HG03520 (cell line): ENCODE measurements around the gene SULT4A1.
"Not testable (repeated sequence)": the region's sequence is repeated elsewhere in the genome, so short reads cannot be mapped to it uniquely, and the experiment has no call there.

ENCODE experiments used
- ATAC-seq: cut with Tn5 transposase; IDR thresholded peaks from one replicate; pipeline ENCODE4 v1.9.1; 2021; ENCODE audit warnings: mild to moderate bottlenecking, moderate library complexity; ENCODE audit not compliant: unreplicated experiment

SULT4A1 gene

DNA sequence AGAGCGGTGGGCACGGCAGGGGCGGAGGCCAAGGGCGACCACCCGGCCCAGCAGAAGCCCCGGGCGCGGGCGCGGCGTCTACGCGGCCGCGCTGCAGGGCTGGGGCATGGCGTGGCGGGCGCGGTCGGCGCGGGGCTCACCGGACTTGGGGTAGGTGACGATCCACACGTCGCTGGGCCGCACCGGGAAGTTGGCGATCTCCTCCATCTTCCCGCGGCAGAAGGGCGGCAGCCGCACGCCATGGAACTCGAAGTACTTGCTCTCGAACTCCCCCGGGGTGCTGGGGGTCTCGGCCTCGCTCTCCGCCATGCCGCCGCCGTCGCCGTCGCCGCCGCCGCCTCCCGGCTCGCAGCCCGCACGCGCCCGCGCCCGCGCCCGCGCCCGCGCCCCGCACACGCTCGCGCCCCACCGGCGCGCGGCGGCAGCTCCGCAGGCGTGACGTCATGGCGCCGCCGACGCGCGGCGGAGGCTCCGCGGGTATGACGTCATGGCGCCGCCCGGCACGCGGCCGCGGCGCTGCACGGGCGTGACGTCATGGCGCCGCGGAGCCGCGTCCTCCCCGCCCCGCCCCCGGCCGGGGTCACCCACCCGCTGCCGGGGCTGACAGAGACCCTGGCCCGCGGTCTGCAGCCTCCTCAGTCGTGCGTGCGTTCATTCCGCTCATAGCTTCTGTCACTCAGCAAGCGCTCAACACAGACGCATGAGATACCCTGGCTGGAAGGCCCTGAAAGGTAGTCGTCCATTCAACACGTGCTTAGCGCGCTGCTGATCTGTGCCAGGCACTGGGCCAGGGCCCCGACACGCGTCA lies at the start of gene SULT4A1:
Gene SULT4A1 (minus strand): TSS at position 440 of the 808 bp plus-strand sequence. CDS start 131 bp downstream, at position 309.
- no peak for ATAC-seq

GRCh38 chr22:43911351-43911750 lies 49.0 kb upstream of the SULT4A1 start:
- no peak for ATAC-seq

DNA sequence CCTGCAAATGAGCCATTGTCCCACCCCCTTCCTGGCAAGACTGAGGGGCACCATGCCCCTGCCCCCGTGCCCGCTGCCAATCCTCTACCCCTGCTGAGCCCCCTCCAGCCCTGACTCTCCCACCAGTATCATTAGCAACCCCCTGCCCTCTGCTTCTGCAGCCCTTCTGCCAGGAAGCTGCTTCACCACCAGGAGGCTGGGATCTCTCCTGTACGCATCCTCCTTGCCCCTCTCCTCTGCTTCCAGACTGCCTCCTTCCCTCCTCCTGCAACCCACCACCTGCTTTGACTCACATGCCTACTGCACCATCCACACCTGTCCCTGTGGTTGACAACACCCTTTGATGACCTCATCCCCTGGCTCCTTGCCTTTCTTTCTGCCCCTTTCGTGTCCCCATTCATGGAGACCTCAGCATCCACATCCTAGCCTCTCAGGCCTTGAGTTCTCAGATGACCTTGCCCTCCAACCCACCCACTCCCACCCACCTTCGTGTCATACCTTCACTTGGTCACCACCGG lies 47.9 kb upstream of the SULT4A1 start:
- ATAC-seq, result no peak

- no peak for ATAC-seq
These were observed 47.4 kb upstream of the SULT4A1 start for GRCh38 chr22:43909708-43910107.

- ATAC-seq, result no peak
These were observed 43.4 kb upstream of the SULT4A1 start for GRCh38 chr22:43905681-43906080.

DNA sequence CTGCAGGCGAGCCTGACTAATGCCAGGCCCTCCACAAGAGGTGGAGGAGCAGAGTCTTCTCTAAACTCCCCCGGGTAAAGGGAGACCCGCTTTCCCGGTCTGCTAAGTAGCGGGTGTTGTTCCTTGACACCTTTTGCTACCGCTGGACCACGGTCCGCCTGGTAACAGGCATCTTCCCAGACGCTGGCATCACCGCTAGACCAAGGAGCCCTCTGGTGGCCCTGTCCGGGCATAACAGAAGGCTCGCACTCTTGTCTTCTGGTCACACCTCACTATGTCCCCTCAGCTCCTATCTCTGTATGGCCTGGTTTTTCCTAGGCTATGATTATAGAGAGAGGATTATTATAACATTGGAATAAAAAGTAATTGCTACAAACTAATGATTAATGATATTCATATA lies 42.1 kb upstream of the SULT4A1 start:
- ATAC-seq, result not testable (repeated sequence)

DNA sequence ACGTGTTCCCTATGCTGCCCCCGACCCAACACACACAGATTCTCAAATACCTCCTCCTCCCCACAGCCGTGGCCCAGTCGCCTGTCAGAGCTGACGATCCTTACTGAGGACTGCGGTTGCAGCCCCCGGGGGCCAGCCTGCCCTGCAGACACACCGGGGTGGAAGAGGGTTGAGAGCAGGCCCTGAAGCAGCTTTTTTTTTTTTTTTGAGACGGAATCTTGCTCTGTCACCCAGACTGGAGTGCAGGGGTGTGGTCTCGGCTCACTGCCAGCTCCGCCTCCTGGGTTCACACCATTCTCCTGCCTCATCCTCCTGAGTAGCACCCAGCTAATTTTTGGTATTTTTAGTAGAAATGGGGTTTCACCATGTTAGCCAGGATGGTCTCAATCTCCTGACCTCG lies 40.7 kb upstream of the SULT4A1 start:
- not testable (repeated sequence) for ATAC-seq

GRCh38 chr22:43901976-43902643 lies 39.8 kb upstream of the SULT4A1 start:
- ATAC-seq, result no peak

DNA sequence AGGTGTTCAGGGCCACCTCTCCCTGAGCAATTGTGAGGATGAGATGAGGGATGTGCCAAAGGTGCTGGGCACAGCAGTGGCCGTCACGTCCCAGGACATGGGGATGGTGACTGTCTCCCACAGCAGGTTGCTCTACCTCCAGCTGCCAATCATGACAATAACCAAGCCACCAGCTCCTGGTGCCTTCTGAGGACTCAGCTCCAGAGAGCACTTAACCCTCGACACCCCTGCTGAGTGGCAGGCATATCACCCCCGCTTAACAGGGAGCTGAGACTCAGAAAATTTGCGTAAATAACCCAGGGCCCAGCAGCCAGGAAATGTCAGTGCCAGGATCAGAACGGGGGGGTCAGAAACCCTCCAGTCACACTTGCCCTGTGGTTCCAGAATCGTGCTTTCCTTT lies 37.9 kb upstream of the SULT4A1 start:
- ATAC-seq, result no peak

- no peak for ATAC-seq
These were observed 35.5 kb upstream of the SULT4A1 start for GRCh38 chr22:43897751-43898261.

DNA sequence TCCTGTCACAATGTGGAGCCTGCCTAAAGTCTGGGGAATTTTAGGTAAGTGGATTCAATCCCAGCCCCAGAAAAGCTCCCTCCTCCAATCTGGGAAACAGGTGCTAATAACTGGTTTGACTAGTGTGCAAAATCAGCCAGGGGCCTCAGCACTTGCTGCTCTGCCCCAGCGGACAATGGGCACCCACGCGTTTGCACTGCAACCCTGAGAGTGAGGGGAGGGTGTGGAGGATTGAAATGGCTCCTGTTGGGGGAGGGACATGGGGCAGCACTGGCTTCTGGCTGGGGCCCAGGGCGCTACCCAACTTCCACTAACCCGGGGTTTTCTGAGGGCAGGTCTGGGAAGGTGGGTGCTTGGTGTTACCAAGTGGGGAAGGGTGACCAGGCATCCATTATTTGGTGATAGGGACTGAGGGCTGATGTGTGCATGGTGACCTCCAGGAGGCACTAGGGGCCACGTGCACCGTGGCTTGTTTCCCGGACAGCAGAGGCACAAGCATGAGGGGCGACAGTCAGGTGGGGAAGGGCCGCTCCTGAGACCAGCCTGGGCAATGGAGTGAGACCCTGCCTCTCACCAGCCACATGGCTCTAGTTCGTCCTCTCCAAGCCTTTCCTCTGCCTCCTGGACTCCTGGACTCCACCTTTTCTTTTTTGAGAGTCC lies 33.8 kb upstream of the SULT4A1 start:
- ATAC-seq, result no peak

DNA sequence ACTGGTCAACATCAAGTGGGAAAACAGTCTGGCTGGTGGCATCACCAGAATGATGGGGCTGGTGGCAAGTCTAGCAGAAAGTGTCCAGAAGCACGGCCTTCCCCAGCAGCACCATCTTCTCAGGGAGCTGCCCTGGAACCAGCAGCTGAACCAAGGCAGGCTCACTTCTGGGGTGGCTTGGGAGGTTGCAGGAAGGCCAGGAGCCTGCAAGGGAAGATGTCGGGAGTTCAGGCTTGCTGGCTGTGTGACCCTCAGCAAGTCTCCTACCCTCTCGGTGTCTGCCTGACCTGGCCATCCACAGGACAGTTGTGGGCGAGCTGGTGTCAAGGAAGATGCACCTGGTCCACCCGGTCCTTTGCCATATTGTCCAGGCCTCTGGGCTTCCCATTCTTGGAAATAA lies 31.8 kb upstream of the SULT4A1 start:
- ATAC-seq, result no peak

GRCh38 chr22:43893266-43893665 lies 31.0 kb upstream of the SULT4A1 start:
- no peak for ATAC-seq

DNA sequence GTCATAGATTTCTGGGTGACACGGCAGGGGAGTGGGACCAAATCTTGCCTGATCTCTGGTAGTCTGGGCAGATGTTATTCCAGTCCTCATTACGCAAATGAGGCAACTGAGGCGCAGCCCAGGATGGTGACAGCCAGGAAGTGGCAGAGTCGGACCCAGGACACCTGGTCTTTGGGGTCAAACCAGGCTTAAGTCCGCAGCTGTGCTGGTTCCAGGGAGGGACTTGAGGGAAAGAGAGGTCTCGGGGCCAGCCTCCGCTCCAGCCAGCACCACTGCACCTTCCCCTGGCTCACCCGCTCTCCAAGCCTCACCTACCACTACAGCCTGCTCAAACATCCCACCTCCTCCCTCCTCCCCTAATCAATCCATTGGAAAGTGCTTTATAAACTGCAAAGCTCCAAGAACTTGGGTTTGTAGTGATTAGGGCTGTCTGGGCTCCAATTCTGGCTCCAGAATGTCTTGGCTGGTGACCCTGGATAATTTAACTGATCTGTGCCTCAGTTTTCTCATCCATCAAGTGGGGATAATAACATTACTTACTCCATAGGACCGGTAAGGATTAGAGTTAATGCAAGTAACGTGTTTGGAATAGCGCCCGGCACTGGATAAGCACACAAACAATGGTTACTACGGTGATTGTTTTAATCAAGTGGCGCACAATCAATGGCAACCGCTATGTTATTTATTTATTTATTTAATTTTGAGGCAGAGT lies 30.0 kb upstream of the SULT4A1 start:
- ATAC-seq, result no peak

DNA sequence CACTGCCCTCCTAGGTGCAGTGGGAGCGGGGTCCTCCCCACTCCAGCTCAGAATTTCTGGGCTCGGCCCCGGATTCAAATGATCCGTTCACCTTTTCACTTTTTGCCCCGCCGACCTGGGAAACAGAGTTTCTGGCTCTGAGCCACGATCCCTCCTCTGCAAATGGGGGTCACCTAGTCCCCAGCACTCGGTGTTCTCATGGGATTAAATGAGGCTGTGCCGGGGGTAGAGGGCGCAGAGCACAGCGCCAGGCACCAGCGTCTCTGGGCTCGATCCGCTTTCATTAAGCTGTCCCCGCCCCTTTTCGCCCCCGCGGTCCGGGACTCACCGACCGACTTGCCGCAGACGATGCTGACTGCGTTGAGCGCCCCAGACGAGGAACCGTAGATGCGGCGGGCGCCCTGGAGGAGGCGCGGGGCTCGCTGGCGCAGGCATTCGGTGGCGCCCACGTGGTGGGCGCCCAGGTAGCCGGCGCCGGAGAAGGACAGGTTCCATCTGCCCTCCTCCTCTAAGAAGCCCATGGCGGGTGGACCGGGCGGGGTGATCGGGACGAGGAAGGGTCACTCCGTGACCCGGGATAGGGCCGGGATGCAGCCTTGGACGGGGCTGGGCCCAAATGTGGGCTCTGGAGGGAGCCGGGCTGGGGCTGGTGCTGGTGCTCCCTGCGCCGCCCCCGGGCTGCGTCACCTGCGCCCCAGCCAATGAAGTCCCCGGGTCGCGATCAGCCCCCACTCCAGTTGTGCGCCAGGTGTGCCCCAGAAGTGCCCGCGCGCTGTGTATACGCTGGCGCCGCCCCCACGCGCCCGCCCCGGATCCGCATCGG lies 29.3 kb upstream of the SULT4A1 start, which contains the start of gene PNPLA5:
Gene PNPLA5 (minus strand): TSS at position 654 of the 823 bp plus-strand sequence. CDS start 133 bp downstream, at position 521.
- ATAC-seq, result no peak

- no peak for ATAC-seq
These were observed 28.6 kb upstream of the SULT4A1 start for GRCh38 chr22:43890901-43891331.

DNA sequence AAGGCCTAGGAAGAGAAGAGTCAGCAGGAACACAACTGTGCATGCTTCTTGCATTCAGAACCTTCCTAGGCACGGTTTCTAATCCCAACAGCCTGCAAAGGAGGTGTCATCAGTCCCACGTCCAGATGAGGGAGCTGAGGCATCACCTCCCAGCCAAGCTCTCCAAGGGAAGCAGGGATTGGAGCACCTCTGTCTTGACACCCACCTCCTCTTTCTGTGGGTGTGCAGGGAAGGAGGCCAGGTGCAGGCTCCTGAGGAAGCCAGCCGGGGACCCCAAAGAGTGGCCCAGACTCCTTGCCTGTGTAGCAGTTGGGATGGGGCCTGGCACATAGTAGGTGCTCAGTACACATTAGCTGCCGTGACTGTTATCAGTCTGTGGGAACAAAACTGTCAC lies 27.5 kb upstream of the SULT4A1 start:
- no peak for ATAC-seq

GRCh38 chr22:43889201-43889859 lies 27.0 kb upstream of the SULT4A1 start:
- no peak for ATAC-seq

DNA sequence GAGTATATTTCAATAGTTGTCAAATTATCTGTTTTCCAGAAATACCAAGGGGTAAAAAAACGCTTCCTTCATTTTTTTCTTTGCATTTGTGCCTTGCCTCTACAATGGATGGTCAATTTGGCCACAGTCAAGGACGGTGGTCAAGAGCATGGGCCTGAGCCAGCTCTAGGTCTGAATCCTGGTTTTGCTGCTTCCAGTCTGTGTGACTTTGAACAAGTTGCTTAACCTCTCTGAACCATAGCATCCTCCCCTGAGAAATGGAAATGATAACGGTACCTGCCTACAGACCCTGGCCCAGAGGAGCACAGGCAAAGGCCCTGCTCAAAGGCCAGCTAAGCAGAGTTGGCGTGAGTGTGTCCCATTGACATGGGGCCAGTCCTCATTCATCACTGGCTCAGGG lies 26.4 kb upstream of the SULT4A1 start:
- no peak for ATAC-seq
